IPS-20b (cell line): Measurements from ENCODE around the gene CCDC88B.

Source experiments
- H3K27ac ChIP-seq: one replicate; pipeline ENCODE4 v1.5.1; 2013; ENCODE audit warnings: low read length
- H3K27me3 ChIP-seq: 2 replicates; pipeline ENCODE4 v1.6.1; 2013; ENCODE audit warnings: mild to moderate bottlenecking, low read length, inconsistent platforms; ENCODE audit not compliant: insufficient read depth
- H3K36me3 ChIP-seq: 2 replicates; pipeline ENCODE4 v1.6.1; 2013; ENCODE audit warnings: low read depth, mild to moderate bottlenecking, inconsistent platforms, low read length, moderate library complexity; ENCODE audit not compliant: insufficient read depth
- H3K4me1 ChIP-seq: 2 replicates; pipeline ENCODE4 v1.6.1; 2013; ENCODE audit warnings: mild to moderate bottlenecking, control low read depth, inconsistent platforms, low read length, moderate library complexity; ENCODE audit not compliant: insufficient read depth
- H3K4me3 ChIP-seq: 2 replicates; pipeline ENCODE4 v1.5.1; 2013; ENCODE audit warnings: mild to moderate bottlenecking, low read length, inconsistent platforms
- H3K9ac ChIP-seq: 2 replicates; pipeline ENCODE4 v1.6.1; 2013; ENCODE audit warnings: low read depth, mild to moderate bottlenecking, inconsistent platforms, low read length, moderate library complexity
- H3K9me3 ChIP-seq: 2 replicates; pipeline ENCODE4 v1.6.1; 2013; ENCODE audit warnings: mild to moderate bottlenecking, low read depth, low read length, inconsistent platforms; ENCODE audit not compliant: insufficient read depth

The CCDC88B gene

DNA sequence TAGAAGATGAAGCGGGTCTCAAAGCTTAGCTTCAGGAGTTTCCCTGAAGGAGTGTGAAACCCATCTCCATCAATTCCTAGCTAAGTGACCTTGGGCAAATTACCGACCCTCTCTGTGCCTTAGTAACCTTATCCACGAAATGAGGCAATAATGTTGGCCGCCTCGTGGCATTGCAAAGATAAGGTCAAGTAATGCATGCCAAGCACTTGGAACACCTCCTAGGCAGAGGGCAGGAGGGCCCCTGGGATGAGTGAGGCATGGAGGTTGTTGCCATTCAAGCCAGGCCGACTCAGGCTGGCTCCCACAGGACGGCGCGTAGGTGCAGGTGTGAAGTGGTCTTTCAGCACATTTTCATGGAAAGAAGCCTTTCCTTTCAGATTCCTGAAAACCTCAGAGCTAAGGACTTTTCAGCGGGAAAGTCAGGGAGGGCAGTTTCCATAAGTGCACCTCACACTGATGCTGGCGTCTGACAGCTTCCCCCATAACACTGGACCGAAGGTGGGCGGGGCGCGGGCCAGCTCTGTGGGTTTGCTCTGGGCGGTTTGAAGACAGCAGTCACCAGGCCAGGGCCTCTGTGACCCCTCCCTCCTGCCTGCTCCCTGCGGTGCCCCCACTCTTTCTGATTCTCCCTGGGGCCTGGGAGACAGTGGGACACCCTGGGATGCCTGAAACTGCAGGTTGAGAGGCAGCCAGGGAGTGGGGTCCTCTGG, 44.2 kb downstream of the CCDC88B start:
- Histone ChIP-seq H3K27me3 (peaks cover 5% of the 10 kb centered on the region; the same call in 1 of the 2 replicates), H3K36me3 (no peaks in the 10 kb centered on the region), H3K27ac (no peak overlapping the region), H3K9ac (no peak overlapping the region), H3K9me3 (no peaks in the 10 kb centered on the region), H3K4me3 (no peak overlapping the region), H3K4me1 (no peaks in the 10 kb centered on the region)

DNA sequence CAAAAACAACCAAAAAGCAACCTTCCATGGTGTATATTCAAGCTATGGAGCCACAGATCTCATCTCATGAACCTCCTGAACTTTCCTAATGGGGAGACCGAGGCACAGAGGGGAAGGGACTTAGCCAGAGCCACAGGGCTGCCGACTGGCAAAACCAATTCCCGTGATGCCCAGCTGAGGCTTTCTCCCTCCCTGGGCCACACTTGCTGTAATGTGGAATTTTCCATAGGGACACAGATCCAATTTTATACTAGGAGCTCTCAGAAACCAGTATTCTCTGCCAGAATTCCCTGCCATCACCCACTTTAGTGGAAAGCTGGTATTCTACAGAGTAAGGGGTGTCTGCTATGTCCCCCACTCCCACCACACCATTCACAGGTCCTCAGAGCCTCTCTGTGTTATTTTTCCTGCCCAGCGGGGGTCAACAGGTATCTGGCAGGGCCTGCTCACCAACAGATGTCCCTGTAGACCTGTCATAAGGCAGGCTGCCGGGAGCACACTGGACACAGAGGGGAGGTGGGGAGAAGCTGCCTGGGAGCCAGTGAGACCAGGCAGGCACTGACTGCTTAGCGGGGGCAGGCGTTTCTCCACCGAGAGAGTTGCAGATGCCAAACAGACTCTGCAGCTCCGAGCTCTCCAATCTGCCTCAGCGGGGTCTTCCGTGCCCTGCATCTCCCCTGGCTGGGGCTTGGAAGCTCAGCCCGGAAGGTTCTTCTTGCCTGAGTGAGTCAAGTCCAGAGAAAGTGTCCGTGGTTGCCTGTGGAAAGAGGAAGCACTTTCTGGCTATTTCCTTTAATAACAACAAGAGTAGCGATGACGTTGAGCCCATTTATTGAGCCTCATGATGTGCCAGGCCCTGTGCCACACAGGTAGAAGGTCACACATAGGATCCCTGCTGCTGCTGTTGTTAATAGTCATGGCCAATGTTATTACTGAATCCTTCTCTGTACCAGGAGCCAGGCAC, 45.3 kb downstream of the CCDC88B start:
- Histone ChIP-seq H3K4me3 (no peak overlapping the region), H3K9me3 (no peaks in the 10 kb centered on the region), H3K9ac (no peak overlapping the region), H3K4me1 (no peaks in the 10 kb centered on the region), H3K27ac (no peak overlapping the region), H3K36me3 (no peaks in the 10 kb centered on the region), H3K27me3 (peaks cover 5% of the 10 kb centered on the region)

- Histone ChIP-seq H3K36me3 (no peaks in the 10 kb centered on the region), H3K9me3 (no peaks in the 10 kb centered on the region), H3K4me1 (no peaks in the 10 kb centered on the region), H3K27me3 (peaks cover 5% of the 10 kb centered on the region), H3K9ac (no peak overlapping the region), H3K4me3 (no peak overlapping the region), H3K27ac (no peak overlapping the region)
Observed at GRCh38 chr11:64385945-64386704, 46.1 kb downstream of the CCDC88B start.

DNA sequence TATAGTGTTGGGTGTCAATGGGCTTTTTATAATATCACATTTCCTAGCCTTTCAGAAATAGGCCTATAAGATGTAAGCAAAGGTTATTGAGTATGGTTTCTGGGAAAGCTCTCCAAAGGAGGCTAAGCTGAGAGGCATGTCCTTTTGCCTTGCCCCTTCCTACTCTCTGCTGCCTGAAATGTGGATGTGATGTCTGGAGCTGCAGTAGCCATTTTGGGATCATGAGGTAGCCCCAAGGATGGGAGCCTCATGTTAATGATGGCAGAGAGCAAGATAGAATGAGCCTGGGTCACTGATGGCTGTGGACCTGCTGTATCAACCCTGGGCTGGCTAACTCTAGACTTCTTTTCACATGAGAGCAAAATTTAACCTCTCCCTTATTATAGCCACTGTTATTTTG, 47.9 kb downstream of the CCDC88B start:
- no peaks in the 10 kb centered on the region for H3K36me3 ChIP-seq
- H3K9me3 ChIP-seq: no peaks in the 10 kb centered on the region
- no peak overlapping the region for H3K4me3 ChIP-seq
- peaks cover 5% of the 10 kb centered on the region for H3K27me3 ChIP-seq
- no peak overlapping the region for H3K9ac ChIP-seq
- no peak overlapping the region for H3K27ac ChIP-seq
- no peaks in the 10 kb centered on the region for H3K4me1 ChIP-seq

- H3K27me3 ChIP-seq: peaks cover 5% of the 10 kb centered on the region
- no peak overlapping the region for H3K27ac ChIP-seq
- H3K9me3 ChIP-seq: no peaks in the 10 kb centered on the region
- H3K4me1 ChIP-seq: no peaks in the 10 kb centered on the region
- no peak overlapping the region for H3K4me3 ChIP-seq
- no peaks in the 10 kb centered on the region for H3K36me3 ChIP-seq
- no peak overlapping the region for H3K9ac ChIP-seq
Observed at GRCh38 chr11:64388894-64389293, 48.9 kb downstream of the CCDC88B start.

GRCh38 chr11:64389851-64390250, 49.8 kb downstream of the CCDC88B start:
- peaks cover 5% of the 10 kb centered on the region for H3K27me3 ChIP-seq
- H3K9me3 ChIP-seq: no peaks in the 10 kb centered on the region
- H3K36me3 ChIP-seq: no peaks in the 10 kb centered on the region
- H3K4me1 ChIP-seq: 0 out of 2 replicates have a peak, but pooled peaks cover 2% of the 10 kb centered on the region
- H3K27ac ChIP-seq: no peak overlapping the region
- no peak overlapping the region for H3K9ac ChIP-seq
- no peak overlapping the region for H3K4me3 ChIP-seq

DNA sequence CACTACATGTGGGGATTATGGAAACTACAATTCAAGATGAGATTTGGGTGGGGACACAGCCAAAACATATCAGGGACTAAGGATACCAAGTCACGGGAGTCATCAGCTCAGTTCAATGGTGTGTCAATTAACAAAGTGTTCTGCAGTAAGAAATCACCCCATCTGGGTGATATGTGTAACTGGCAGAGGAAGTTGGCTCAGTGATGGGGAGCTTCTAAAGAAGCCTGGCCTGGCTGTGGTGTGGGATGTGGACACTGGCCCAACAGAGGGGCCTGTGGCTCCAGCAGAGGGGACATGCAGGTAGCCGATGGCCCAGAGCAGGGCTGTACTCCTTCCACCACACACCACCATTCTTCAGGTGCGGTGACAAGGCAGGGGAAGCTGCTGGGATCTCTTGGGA, 50.6 kb downstream of the CCDC88B start:
- no peak overlapping the region for H3K9ac ChIP-seq
- H3K36me3 ChIP-seq: no peaks in the 10 kb centered on the region
- H3K9me3 ChIP-seq: no peaks in the 10 kb centered on the region
- H3K27ac ChIP-seq: no peak overlapping the region
- no peak overlapping the region for H3K4me3 ChIP-seq
- peaks cover 4% of the 10 kb centered on the region; the same call in 1 of the 2 replicates for H3K4me1 ChIP-seq
- peaks cover 5% of the 10 kb centered on the region for H3K27me3 ChIP-seq

GRCh38 chr11:64391839-64392238, 51.8 kb downstream of the CCDC88B start:
- no peak overlapping the region for H3K27ac ChIP-seq
- H3K4me1 ChIP-seq: peaks cover 14% of the 10 kb centered on the region; the same call in 1 of the 2 replicates
- H3K4me3 ChIP-seq: no peak overlapping the region
- H3K9ac ChIP-seq: no peak overlapping the region
- H3K36me3 ChIP-seq: no peaks in the 10 kb centered on the region
- H3K9me3 ChIP-seq: no peaks in the 10 kb centered on the region
- peaks cover 5% of the 10 kb centered on the region for H3K27me3 ChIP-seq

GRCh38 chr11:64395545-64396078, 55.6 kb downstream of the CCDC88B start:
- H3K27ac ChIP-seq: no peak overlapping the region
- H3K36me3 ChIP-seq: no peaks in the 10 kb centered on the region
- peak overlapping the region; percentile 37; the same call in 1 of the 2 replicates for H3K4me3 ChIP-seq
- H3K9me3 ChIP-seq: no peaks in the 10 kb centered on the region
- H3K9ac ChIP-seq: peak overlapping the region; percentile 26; the same call in 1 of the 2 replicates
- peaks cover 14% of the 10 kb centered on the region; the same call in 1 of the 2 replicates for H3K4me1 ChIP-seq
- no peaks in the 10 kb centered on the region for H3K27me3 ChIP-seq

DNA sequence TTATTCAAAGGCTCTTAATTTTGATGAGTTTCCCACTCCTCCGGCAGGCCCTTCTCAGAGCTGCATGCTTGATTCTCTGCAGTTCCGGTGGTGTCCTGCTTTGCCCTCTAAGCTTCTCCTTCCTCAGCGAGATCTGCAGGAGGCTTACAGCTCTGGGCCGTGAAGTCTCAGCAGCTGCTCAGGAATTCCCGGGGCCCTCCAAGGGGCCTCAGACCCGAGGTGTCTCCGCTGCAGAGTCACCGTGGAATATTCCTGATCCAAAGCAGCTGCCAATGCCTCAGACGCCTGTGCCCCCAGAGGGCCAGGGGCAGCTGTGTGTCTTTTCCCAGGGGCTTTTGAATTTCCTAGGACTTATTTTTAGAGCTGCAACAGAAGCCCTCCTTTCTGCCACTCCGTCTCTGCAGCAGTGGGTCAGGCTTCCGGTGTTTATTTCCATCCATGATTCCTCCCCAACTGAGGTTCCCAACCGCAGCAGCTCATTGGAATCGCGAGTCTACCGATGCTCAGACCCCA, 56.1 kb downstream of the CCDC88B start:
- peak overlapping the region; percentile 37; the same call in 1 of the 2 replicates for H3K4me3 ChIP-seq
- H3K27ac ChIP-seq: no peak overlapping the region

DNA sequence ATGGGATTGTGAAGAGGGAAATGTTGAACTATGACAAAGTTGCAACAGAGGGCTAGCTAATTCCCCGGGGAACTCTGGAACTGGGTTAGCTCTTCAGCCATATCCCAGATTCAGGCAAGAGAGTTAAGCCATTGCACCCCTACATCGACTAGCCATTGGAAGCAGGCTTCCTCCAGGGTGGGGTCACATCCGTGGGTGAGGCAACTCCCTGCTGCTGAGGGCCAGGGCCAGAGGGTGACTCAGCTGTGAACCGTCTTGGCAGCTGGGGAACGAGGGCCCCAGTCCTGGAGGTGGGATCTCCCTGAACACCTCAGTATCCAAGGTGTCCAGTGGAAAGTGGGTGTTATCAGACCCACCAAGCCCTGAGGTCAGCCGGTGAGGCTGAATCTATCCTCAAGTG, 60.1 kb downstream of the CCDC88B start:
- Histone ChIP-seq H3K4me1 (peaks cover 11% of the 10 kb centered on the region; the same call in 1 of the 2 replicates), H3K36me3 (no peaks in the 10 kb centered on the region), H3K9ac (no peak overlapping the region), H3K9me3 (no peaks in the 10 kb centered on the region; the same call in 1 of the 2 replicates), H3K27me3 (no peaks in the 10 kb centered on the region), H3K4me3 (no peak overlapping the region), H3K27ac (no peak overlapping the region)

More for the DNA sequence above, 56.1 kb downstream of the CCDC88B start:
- Histone ChIP-seq H3K36me3 (no peaks in the 10 kb centered on the region), H3K9me3 (no peaks in the 10 kb centered on the region), H3K4me1 (peaks cover 14% of the 10 kb centered on the region; the same call in 1 of the 2 replicates), H3K9ac (peak overlapping the region; percentile 26; the same call in 1 of the 2 replicates), H3K27me3 (no peaks in the 10 kb centered on the region)
